HEK293T (cell line): Measurements from ENCODE around the gene C11orf24.

Source experiments
- CTCF ChIA-PET: fragments of 350-600 bp; formaldehyde crosslinking; extraction: SDS; loops from one replicate; lab custom pipeline; 2021; ENCODE audit warnings: antibody characterized with exemption, inconsistent platforms; lab: Yijun Ruan, JAX
- POLR2A ChIA-PET: fragments of 350-600 bp; formaldehyde crosslinking; extraction: SDS; loops from one replicate; lab custom pipeline; 2020; ENCODE audit warnings: antibody characterized with exemption, inconsistent platforms; lab: Yijun Ruan, JAX
- DNase-seq: peaks from one replicate; pipeline ENCODE4 v3.0.0; 2012; ENCODE audit warnings: mixed read lengths; ENCODE audit errors: extremely low spot score
- ARNT ChIP-seq: fragments of 450-650 bp; IDR thresholded peaks from 2 replicates; pipeline ENCODE4 v1.6.1; 2017; ENCODE audit warnings: mild to moderate bottlenecking
- BHLHE40 ChIP-seq: fragments of 450-650 bp; IDR thresholded peaks from 2 replicates; pipeline ENCODE4 v1.6.1; 2016; ENCODE audit warnings: mild to moderate bottlenecking, moderate library complexity, borderline replicate concordance
- CTBP1 ChIP-seq: fragments of 450-650 bp; IDR thresholded peaks from 2 replicates; pipeline ENCODE4 v1.6.1; 2016; ENCODE audit warnings: borderline replicate concordance
- ELF4 ChIP-seq: fragments of 450-650 bp; IDR thresholded peaks from 2 replicates; pipeline ENCODE4 v1.6.1; 2017; ENCODE audit warnings: antibody characterized with exemption
- FOXA1 ChIP-seq: fragments of 450-650 bp; IDR thresholded peaks from 2 replicates; pipeline ENCODE4 v1.6.1; 2016; ENCODE audit warnings: mild to moderate bottlenecking
- FOXK2 ChIP-seq: fragments of 450-650 bp; IDR thresholded peaks from 2 replicates; pipeline ENCODE4 v1.6.1; 2016; ENCODE audit warnings: mild to moderate bottlenecking
- FOXM1 ChIP-seq: fragments of 450-650 bp; IDR thresholded peaks from 2 replicates; pipeline ENCODE4 v1.6.1; 2017; ENCODE audit warnings: mild to moderate bottlenecking, borderline replicate concordance
- HDGF ChIP-seq: fragments of 450-650 bp; IDR thresholded peaks from 2 replicates; pipeline ENCODE4 v1.6.1; 2017; ENCODE audit warnings: antibody characterized with exemption, borderline replicate concordance
- L3MBTL2 ChIP-seq: fragments of 450-650 bp; conservative IDR thresholded peaks from 2 replicates; pipeline ENCODE4 v1.6.1; 2016; ENCODE audit warnings: mild to moderate bottlenecking
- LEF1 ChIP-seq: fragments of 450-650 bp; IDR thresholded peaks from 2 replicates; pipeline ENCODE4 v1.6.1; 2017; ENCODE audit warnings: mild to moderate bottlenecking, borderline replicate concordance
- NFRKB ChIP-seq: fragments of 450-650 bp; IDR thresholded peaks from 2 replicates; pipeline ENCODE4 v1.6.1; 2016; ENCODE audit warnings: mild to moderate bottlenecking, moderate library complexity
- SP1 ChIP-seq: fragments of 450-650 bp; IDR thresholded peaks from 2 replicates; pipeline ENCODE4 v1.6.1; 2017
- SUZ12 ChIP-seq: fragments of 450-650 bp; IDR thresholded peaks from 2 replicates; pipeline ENCODE4 v1.6.1; 2016; ENCODE audit warnings: mild to moderate bottlenecking
- TARDBP ChIP-seq: fragments of 450-650 bp; IDR thresholded peaks from 2 replicates; pipeline ENCODE4 v1.6.1; 2016
- ZNF384 ChIP-seq: fragments of 450-650 bp; IDR thresholded peaks from 2 replicates; pipeline ENCODE4 v1.6.1; 2016
- TF ChIP-seq, protein P1 (sequence below): fragments of 450-650 bp; IDR thresholded peaks from 2 replicates; pipeline ENCODE4 v1.6.1; 2016

The C11orf24 gene

DNA sequence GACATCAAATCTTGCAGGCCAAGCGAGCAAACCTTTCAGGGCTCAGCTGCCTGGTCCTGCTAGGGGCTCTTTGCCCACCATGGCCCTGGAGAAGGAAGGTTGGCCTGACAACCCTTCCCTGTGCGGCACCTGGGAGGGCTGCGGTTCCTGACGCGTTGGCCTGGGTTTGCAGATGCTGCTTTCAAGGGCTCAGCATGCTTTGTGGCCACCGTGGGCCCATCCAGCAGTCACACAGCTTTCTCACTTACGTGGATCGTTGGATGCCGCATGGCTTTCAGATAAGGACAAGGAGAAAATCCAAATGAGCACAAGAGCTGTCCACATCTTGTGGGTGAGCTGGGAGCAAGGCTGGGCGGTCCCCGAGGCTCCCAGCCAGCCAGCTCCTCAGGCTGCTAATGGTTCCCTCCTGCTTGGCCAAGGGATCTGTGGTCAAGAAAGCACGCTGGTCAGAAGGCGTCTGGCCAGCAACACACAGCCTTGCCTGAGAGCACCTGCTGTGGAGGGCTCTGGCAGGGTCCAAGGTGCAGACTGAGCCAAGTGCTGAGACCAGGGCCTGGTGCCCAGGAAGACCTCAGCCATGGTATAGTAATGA is 8.2 kb downstream of the C11orf24 start:
- POLR2A ChIA-PET = no interaction called here
- no peak for DNase-seq
- no peak for TF ChIP-seq SP1
- TF ChIP-seq, protein P1, sequence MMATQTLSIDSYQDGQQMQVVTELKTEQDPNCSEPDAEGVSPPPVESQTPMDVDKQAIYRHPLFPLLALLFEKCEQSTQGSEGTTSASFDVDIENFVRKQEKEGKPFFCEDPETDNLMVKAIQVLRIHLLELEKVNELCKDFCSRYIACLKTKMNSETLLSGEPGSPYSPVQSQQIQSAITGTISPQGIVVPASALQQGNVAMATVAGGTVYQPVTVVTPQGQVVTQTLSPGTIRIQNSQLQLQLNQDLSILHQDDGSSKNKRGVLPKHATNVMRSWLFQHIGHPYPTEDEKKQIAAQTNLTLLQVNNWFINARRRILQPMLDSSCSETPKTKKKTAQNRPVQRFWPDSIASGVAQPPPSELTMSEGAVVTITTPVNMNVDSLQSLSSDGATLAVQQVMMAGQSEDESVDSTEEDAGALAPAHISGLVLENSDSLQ = no peak
- TF ChIP-seq FOXK2 = no peak
- TF ChIP-seq LEF1 = no peak
- no peak for TF ChIP-seq ARNT
- no peak for TF ChIP-seq ELF4
- no peak for TF ChIP-seq ZNF384
- TF ChIP-seq NFRKB = no peak
- TF ChIP-seq CTBP1 = no peak
- no peak for TF ChIP-seq FOXA1
- no peak for TF ChIP-seq L3MBTL2
- no peak for TF ChIP-seq HDGF
- CTCF ChIA-PET = no interaction called here

DNA sequence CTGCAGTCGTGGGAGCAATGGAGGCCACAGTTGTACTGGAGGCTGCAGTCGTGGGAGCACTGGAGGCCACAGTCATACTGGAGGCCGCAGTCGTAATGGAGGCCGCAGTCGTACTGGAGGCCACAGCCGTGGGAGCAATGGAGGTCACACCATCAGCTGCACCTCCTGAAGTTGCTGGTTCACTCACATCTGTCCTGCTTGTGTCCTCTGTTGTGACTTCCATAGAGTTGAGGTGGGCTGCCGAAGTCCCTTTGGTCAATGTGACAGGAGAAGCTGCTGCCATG is 9.3 kb downstream of the C11orf24 start:
- DNase-seq = no peak
- ChIA-PET POLR2A (no interaction called here), CTCF (no interaction called here)
- TF ChIP-seq NFRKB = no peak
- no peak for TF ChIP-seq LEF1
- TF ChIP-seq HDGF = no peak
- TF ChIP-seq FOXK2 = no peak
- TF ChIP-seq L3MBTL2 = no peak
- TF ChIP-seq, protein P1 = no peak
- no peak for TF ChIP-seq FOXM1
- TF ChIP-seq ARNT = no peak
- TF ChIP-seq ELF4 = no peak
- no peak for TF ChIP-seq SUZ12
- TF ChIP-seq SP1 = no peak
- TF ChIP-seq ZNF384 = no peak
- TF ChIP-seq TARDBP = no peak

DNA sequence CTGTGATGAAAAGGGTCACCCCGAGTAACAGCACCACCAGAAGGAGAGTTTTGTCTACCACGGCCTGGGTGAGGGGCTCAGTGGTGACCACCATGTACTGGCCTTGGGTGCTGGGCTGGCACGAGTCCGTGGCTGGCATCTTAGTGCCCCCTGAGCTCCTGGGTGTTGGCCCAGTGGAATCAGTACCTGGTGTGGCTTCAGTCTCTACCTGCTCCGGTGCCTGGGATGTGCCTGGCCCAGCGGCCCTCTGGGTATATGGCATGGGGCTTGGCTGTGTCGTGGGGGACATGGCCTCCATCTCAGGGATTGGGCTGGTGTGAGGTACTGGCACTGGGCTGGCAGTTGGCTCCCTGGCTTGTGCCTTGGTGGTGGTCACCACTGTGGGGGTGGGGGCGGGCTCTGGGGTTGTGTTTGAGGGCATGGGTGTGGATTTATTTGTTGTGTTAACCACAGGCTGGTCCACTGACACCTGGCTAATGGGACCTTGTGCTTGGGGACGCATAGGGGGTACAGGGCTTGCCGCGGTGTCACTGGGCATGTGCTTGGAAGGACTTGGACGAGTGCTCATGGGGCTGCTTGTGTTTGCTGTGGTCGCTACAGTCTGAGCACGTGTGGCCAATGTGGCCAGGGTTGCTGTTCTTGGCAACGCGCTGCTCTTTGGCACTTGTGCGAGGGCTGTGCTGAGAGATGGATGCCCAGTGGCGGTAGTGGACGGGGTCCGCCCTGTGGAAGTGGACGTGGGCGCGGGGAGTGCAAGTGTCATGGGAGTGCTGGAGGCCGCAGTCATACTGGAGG is 9.8 kb downstream of the C11orf24 start:
- TF ChIP-seq FOXM1 (no peak), SUZ12 (no peak)
- POLR2A ChIA-PET = no interaction called here
- DNase-seq = no peak
- CTCF ChIA-PET = no interaction called here

DNA sequence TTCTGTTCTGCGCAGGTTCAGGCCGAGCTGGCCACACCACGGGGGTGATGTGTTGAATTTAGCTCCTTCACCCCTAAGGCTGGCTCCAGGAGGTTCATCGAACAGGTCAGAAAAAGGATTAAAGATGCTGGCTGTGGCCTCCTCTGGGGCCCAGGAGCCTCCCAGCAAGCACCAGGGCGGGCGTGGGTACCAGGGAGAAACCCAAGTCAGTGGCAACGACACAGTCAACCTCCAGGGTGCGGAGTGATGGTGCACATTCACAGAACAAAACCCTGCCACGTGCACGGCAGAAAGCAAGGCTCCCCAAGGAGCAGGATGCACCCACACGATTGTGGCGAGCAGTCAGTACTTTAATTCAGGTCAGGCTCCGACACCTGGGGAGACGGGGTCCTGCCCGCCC is 10.8 kb downstream of the C11orf24 start:
- TF ChIP-seq FOXM1 = no peak
- no peak for TF ChIP-seq SUZ12
- TF ChIP-seq, protein P1 = no peak
- no peak for TF ChIP-seq L3MBTL2
- TF ChIP-seq FOXA1 = no peak
- TF ChIP-seq HDGF = no peak
- no peak for TF ChIP-seq SP1
- TF ChIP-seq FOXK2 = no peak
- no peak for TF ChIP-seq LEF1
- TF ChIP-seq TARDBP = no peak
- TF ChIP-seq ZNF384 = no peak
- TF ChIP-seq ELF4 = no peak
- no peak for TF ChIP-seq CTBP1
- TF ChIP-seq BHLHE40 = no peak
- no peak for TF ChIP-seq ARNT
- no peak for TF ChIP-seq NFRKB
- ChIA-PET POLR2A (interaction anchor here (0.6 to 2.5 kb wide), 3 partner anchors 11 to 50 kb away, joined by 3 to 12 read pairs (median 6); partner anchors contain the start of gene C11orf24), CTCF (no interaction called here)
- DNase-seq = no peak

DNA sequence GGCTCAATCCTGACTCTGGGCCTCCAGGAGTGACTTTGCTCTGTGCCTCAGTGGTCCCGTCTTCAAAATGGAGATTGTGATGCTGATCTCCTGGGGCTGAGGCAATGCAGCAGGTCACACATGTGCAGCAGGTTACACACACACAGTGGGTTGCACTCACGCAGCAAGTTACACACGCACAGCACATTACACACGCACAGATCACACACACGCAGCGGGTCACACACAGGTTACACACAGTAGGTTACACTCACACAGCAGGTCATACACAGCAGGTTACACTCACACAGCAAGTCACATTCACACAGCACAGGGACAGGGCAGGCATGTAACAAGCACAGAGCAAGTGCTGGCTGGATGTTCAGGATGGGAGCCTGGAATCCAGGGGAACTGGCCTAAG is 11.3 kb downstream of the C11orf24 start:
- no peak for DNase-seq
- peak; percentile 69; the same call in 1 of the 2 replicates for TF ChIP-seq TARDBP
- no peak for TF ChIP-seq L3MBTL2
- no peak for TF ChIP-seq CTBP1
- no peak for TF ChIP-seq SUZ12
- no peak for TF ChIP-seq FOXM1
- ChIA-PET POLR2A (interaction anchor here (1.4 to 2.5 kb wide), 2 partner anchors 12 to 50 kb away, joined by 3 to 12 read pairs; partner anchors contain the start of gene C11orf24), CTCF (interaction anchor here (1.1 to 4.6 kb wide), 2 partner anchors 10 to 37 kb away, joined by 7 to 47 read pairs; no protein-coding TSS in a partner anchor)
